ENCODE data around the gene PTPRJ.

Gene PTPRJ

GRCh38 chr11:48094643-48095339, 114.4 kb downstream of the PTPRJ start:
- peak; percentile 86 for DNase-seq (ENCODE audit: low spot score)

- no peak for DNase-seq (ENCODE audit: low spot score)
These were observed 115.6 kb downstream of the PTPRJ start for GRCh38 chr11:48095779-48096470.

- no peak for DNase-seq (ENCODE audit: low spot score)
These were observed 116.5 kb downstream of the PTPRJ start for GRCh38 chr11:48096588-48097525.

- DNase-seq (ENCODE audit: low spot score), result no peak
These were observed 117.7 kb downstream of the PTPRJ start for GRCh38 chr11:48098024-48098423.

GRCh38 chr11:48099916-48100446, 119.6 kb downstream of the PTPRJ start:
- DNase-seq (ENCODE audit: low spot score), result no peak

- no peak for DNase-seq (ENCODE audit: low spot score)
These were observed 120.8 kb downstream of the PTPRJ start for GRCh38 chr11:48101044-48101733.

- peak; percentile 76 for DNase-seq (ENCODE audit: low spot score)
These were observed 121.6 kb downstream of the PTPRJ start for GRCh38 chr11:48101958-48102357.

- peak; percentile 87 for DNase-seq (ENCODE audit: low spot score)
These were observed 123.5 kb downstream of the PTPRJ start for GRCh38 chr11:48103621-48104567.

- no peak for DNase-seq (ENCODE audit: low spot score)
These were observed 124.2 kb downstream of the PTPRJ start for GRCh38 chr11:48104568-48104924.

GRCh38 chr11:48105096-48105990, 125.0 kb downstream of the PTPRJ start:
- DNase-seq (ENCODE audit: low spot score), result no peak

- no peak for DNase-seq (ENCODE audit: low spot score)
These were observed 125.8 kb downstream of the PTPRJ start for GRCh38 chr11:48106166-48106565.

GRCh38 chr11:48107188-48107704, 126.9 kb downstream of the PTPRJ start:
- peak; percentile 41 for DNase-seq (ENCODE audit: low spot score)

GRCh38 chr11:48108231-48109045, 128.1 kb downstream of the PTPRJ start:
- no peak for DNase-seq (ENCODE audit: low spot score)

GRCh38 chr11:48109046-48109666, 128.8 kb downstream of the PTPRJ start:
- peak; percentile 49 for DNase-seq (ENCODE audit: low spot score)

- DNase-seq (ENCODE audit: low spot score), result no peak
These were observed 130.1 kb downstream of the PTPRJ start for GRCh38 chr11:48110509-48110766.

- no peak for DNase-seq (ENCODE audit: low spot score)
These were observed 131.5 kb downstream of the PTPRJ start for GRCh38 chr11:48111891-48112290.

- no peak for DNase-seq (ENCODE audit: low spot score)
These were observed 134.4 kb downstream of the PTPRJ start for GRCh38 chr11:48114740-48115139.
